HL-60 (cell line): ENCODE data around the gene ICAM5.

ENCODE experiments used
- DNase-seq, 2 experiments: peaks; one replicate each; pipeline ENCODE4 v3.0.0-alpha.2; 2010 to 2020; ENCODE audit warnings: low read depth in 1 of 2, low spot score in 1 of 2
- H3K27ac ChIP-seq: fragments of 250-450 bp; sonication (Bioruptor Pico); replicated peaks from 2 replicates; pipeline ENCODE4 v1.5.1; 2020; ENCODE audit warnings: mild to moderate bottlenecking, moderate library complexity
- H3K27me3 ChIP-seq: fragments of 250-450 bp; sonication (Bioruptor Pico); 2 replicates; pipeline ENCODE4 v1.5.1; 2021; ENCODE audit warnings: mild to moderate bottlenecking, moderate library complexity; ENCODE audit not compliant: insufficient read depth, poor library complexity, severe bottlenecking
- H3K4me3 ChIP-seq: replicated peaks from 2 replicates; pipeline ENCODE4 v1.5.1; 2011; ENCODE audit warnings: mild to moderate bottlenecking, control low read depth, low read length; ENCODE audit not compliant: insufficient read depth
- GABPA ChIP-seq: IDR thresholded peaks from 2 replicates; pipeline ENCODE4 v1.6.1; 2012; ENCODE audit warnings: low read depth
- POLR2AphosphoS5 ChIP-seq: IDR thresholded peaks from 2 replicates; pipeline ENCODE4 v1.6.1; 2012; ENCODE audit warnings: low read depth
- SPI1 ChIP-seq: IDR thresholded peaks from 2 replicates; pipeline ENCODE4 v1.6.1; 2012; ENCODE audit warnings: low read depth, mild to moderate bottlenecking, borderline replicate concordance
- TF ChIP-seq, protein P1 (sequence below): IDR thresholded peaks from 2 replicates; pipeline ENCODE4 v1.6.1; 2012; ENCODE audit warnings: low read depth; ENCODE audit not compliant: insufficient replicate concordance
- TF ChIP-seq, protein P2 (sequence below): IDR thresholded peaks from one replicate; pipeline ENCODE4 v1.5.1; 2011; ENCODE audit warnings: low read length, control low read depth, inconsistent platforms; ENCODE audit not compliant: insufficient read depth

ICAM5 gene

GRCh38 chr19:10317045-10317856 lies 27.5 kb downstream of the ICAM5 start:
- Histone ChIP-seq H3K27me3 (no peaks in the 10 kb centered on the region), H3K27ac (no peak overlapping the region), H3K4me3 (no peak overlapping the region)
- TF ChIP-seq, protein P1, sequence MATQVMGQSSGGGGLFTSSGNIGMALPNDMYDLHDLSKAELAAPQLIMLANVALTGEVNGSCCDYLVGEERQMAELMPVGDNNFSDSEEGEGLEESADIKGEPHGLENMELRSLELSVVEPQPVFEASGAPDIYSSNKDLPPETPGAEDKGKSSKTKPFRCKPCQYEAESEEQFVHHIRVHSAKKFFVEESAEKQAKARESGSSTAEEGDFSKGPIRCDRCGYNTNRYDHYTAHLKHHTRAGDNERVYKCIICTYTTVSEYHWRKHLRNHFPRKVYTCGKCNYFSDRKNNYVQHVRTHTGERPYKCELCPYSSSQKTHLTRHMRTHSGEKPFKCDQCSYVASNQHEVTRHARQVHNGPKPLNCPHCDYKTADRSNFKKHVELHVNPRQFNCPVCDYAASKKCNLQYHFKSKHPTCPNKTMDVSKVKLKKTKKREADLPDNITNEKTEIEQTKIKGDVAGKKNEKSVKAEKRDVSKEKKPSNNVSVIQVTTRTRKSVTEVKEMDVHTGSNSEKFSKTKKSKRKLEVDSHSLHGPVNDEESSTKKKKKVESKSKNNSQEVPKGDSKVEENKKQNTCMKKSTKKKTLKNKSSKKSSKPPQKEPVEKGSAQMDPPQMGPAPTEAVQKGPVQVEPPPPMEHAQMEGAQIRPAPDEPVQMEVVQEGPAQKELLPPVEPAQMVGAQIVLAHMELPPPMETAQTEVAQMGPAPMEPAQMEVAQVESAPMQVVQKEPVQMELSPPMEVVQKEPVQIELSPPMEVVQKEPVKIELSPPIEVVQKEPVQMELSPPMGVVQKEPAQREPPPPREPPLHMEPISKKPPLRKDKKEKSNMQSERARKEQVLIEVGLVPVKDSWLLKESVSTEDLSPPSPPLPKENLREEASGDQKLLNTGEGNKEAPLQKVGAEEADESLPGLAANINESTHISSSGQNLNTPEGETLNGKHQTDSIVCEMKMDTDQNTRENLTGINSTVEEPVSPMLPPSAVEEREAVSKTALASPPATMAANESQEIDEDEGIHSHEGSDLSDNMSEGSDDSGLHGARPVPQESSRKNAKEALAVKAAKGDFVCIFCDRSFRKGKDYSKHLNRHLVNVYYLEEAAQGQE = no peak
- no peak for TF ChIP-seq POLR2AphosphoS5
- no peak for TF ChIP-seq GABPA
- TF ChIP-seq SPI1 = no peak
- TF ChIP-seq, protein P2, sequence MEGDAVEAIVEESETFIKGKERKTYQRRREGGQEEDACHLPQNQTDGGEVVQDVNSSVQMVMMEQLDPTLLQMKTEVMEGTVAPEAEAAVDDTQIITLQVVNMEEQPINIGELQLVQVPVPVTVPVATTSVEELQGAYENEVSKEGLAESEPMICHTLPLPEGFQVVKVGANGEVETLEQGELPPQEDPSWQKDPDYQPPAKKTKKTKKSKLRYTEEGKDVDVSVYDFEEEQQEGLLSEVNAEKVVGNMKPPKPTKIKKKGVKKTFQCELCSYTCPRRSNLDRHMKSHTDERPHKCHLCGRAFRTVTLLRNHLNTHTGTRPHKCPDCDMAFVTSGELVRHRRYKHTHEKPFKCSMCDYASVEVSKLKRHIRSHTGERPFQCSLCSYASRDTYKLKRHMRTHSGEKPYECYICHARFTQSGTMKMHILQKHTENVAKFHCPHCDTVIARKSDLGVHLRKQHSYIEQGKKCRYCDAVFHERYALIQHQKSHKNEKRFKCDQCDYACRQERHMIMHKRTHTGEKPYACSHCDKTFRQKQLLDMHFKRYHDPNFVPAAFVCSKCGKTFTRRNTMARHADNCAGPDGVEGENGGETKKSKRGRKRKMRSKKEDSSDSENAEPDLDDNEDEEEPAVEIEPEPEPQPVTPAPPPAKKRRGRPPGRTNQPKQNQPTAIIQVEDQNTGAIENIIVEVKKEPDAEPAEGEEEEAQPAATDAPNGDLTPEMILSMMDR = no peak
- DNase-seq = no peak

GRCh38 chr19:10317857-10318462 lies 28.2 kb downstream of the ICAM5 start:
- no peaks in the 10 kb centered on the region for H3K27me3 ChIP-seq
- no peak overlapping the region for H3K27ac ChIP-seq
- no peak overlapping the region for H3K4me3 ChIP-seq
- TF ChIP-seq GABPA (no peak), SPI1 (peak; percentile 10; the same call in 1 of the 2 replicates)
- DNase-seq = no peak

DNA sequence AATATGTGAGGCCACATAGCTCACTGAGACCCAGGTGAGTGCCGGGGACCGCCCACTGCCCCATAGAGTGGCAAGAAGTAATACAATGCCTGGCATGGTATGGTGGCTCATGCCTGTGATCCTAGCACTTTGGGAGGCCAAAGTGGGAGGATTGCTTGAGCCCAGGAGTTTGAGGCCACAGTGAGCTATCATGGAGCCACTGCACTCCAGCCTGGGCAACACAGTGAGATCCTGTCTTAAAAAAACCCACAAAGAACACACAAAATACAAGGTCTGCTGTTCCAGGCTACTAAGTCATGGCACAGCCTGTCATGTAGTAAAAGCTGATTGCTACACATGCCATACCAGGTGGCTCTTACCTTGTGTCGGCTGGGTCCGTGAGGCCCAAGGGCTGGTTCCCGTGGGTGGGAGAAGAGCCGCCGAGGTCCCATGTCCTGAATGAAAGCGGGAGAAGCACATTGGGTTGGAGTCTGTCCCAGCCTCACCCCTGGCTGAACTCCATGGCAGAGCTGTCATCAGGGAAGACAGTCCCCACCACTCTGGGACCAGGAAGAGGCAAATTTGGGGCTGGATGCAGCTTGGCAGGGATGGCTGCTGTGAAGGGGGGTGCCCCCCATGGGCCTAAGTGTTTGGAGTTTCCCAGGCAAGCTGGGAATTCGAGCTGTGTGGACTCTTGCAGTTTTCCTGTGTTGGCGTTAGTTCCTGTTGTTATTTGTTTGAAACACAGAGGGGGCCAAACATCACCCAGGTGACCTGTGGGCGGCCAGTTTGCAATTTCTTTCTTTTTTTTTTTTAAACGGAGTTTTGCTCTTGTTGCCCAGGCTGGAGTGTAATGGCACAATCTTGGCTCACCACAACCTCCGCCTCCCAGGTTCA lies 29.3 kb downstream of the ICAM5 start:
- H3K27ac ChIP-seq = no peak overlapping the region
- H3K4me3 ChIP-seq = no peak overlapping the region
- no peaks in the 10 kb centered on the region for H3K27me3 ChIP-seq
- DNase-seq = no peak
- TF ChIP-seq, protein P1 = no peak
- TF ChIP-seq SPI1 = no peak
- TF ChIP-seq, protein P2 = no peak
- no peak for TF ChIP-seq GABPA
- TF ChIP-seq POLR2AphosphoS5 = no peak
